Endothelial cell of umbilical vein (primary cell): ENCODE data around the gene SNORC.

Experiments
- EZH2 ChIP-seq: IDR thresholded peaks from 2 replicates; pipeline ENCODE4 v1.6.1; 2012; ENCODE audit warnings: borderline replicate concordance, low read depth, mild to moderate bottlenecking, moderate library complexity, low read length, inconsistent platforms; ENCODE audit not compliant: severe bottlenecking
- FOS ChIP-seq: IDR thresholded peaks from 2 replicates; pipeline ENCODE4 v1.6.1; 2011; ENCODE audit warnings: mild to moderate bottlenecking, low read length, moderate library complexity, borderline replicate concordance; ENCODE audit not compliant: insufficient read depth
- GATA2 ChIP-seq: IDR thresholded peaks from 2 replicates; pipeline ENCODE4 v1.7.0; 2011; ENCODE audit warnings: low read depth, mild to moderate bottlenecking, moderate library complexity, mixed read lengths, low read length; ENCODE audit not compliant: insufficient read length, insufficient read depth
- POLR2A ChIP-seq: IDR thresholded peaks from 2 replicates; pipeline ENCODE4 v1.6.1; 2012; ENCODE audit warnings: low read depth, mild to moderate bottlenecking, control low read depth, low read length
- POLR2AphosphoS5 ChIP-seq: IDR thresholded peaks from 2 replicates; pipeline ENCODE4 v1.6.1; 2012; ENCODE audit warnings: low read depth, mild to moderate bottlenecking, control low read depth, low read length, moderate library complexity; ENCODE audit not compliant: insufficient read depth
- TF ChIP-seq, protein P1 (sequence below), 2 donors: IDR thresholded peaks; 1 replicate in 1 of 2; 2 replicates in 1 of 2; pipeline ENCODE4 v1.5.1; 2011; ENCODE audit warnings: low read length in 2 of 2, mild to moderate bottlenecking in 2 of 2, moderate library complexity in 2 of 2, control low read depth in 1 of 2, inconsistent platforms in 1 of 2, low read depth in 1 of 2; ENCODE audit not compliant: insufficient read depth in 1 of 2; ENCODE audit errors: extremely low read depth in 1 of 2
- TF ChIP-seq, protein P2 (sequence below): IDR thresholded peaks from 2 replicates; pipeline ENCODE4 v1.6.1; 2011; ENCODE audit not compliant: insufficient read depth, insufficient read length

GRCh38 chr2:232865165-232865564, 4.9 kb upstream of the SNORC start:
- TF ChIP-seq POLR2A (no peak), EZH2 (no peak), GATA2 (no peak), FOS (no peak), POLR2AphosphoS5 (no peak)
- TF ChIP-seq, protein P1, sequence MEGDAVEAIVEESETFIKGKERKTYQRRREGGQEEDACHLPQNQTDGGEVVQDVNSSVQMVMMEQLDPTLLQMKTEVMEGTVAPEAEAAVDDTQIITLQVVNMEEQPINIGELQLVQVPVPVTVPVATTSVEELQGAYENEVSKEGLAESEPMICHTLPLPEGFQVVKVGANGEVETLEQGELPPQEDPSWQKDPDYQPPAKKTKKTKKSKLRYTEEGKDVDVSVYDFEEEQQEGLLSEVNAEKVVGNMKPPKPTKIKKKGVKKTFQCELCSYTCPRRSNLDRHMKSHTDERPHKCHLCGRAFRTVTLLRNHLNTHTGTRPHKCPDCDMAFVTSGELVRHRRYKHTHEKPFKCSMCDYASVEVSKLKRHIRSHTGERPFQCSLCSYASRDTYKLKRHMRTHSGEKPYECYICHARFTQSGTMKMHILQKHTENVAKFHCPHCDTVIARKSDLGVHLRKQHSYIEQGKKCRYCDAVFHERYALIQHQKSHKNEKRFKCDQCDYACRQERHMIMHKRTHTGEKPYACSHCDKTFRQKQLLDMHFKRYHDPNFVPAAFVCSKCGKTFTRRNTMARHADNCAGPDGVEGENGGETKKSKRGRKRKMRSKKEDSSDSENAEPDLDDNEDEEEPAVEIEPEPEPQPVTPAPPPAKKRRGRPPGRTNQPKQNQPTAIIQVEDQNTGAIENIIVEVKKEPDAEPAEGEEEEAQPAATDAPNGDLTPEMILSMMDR (IDR thresholded peaks at IDR 0.05; ENCODE audit: extremely low read depth in 1 of 2, insufficient read depth in 1 of 2, low read depth in 1 of 2, low read length in 2 of 2), result no peak
- TF ChIP-seq, protein P2, sequence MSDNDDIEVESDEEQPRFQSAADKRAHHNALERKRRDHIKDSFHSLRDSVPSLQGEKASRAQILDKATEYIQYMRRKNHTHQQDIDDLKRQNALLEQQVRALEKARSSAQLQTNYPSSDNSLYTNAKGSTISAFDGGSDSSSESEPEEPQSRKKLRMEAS, result no peak
